Transverse colon (tissue), 4 donors: Measurements from ENCODE around the gene DOK7. TPM values are rescaled to one million over a fixed set of nuclear protein-coding genes. Genes with fewer than 3 reads are reported as not detected.

Source experiments
- DNase-seq: peaks from one replicate; pipeline ENCODE4 v3.0.0-alpha.2; 2019
- H3K27ac ChIP-seq, 4 donors: fragments of 200-600 bp; sonication (generic); 2 replicates each; pipeline ENCODE4 v1.5.1; 2016 to 2018; ENCODE audit warnings: inconsistent platforms in 4 of 4
- H3K27me3 ChIP-seq: fragments of 200-600 bp; sonication (generic); 2 replicates; pipeline ENCODE4 v1.5.1; 2017; ENCODE audit warnings: inconsistent platforms
- H3K36me3 ChIP-seq, 4 donors: fragments of 200-600 bp; sonication (generic); 2 replicates each; pipeline ENCODE4 v1.5.1; 2017 to 2019; ENCODE audit warnings: inconsistent platforms in 4 of 4
- H3K4me1 ChIP-seq, 4 donors: fragments of 200-600 bp; sonication (generic); 2 replicates each; pipeline ENCODE4 v1.5.1; 2017 to 2020; ENCODE audit warnings: inconsistent platforms in 4 of 4
- H3K4me3 ChIP-seq, 4 donors: fragments of 200-600 bp; sonication (generic); 1 replicate in 1 of 4; 2 replicates in 3 of 4; pipeline versions ENCODE4 v1.5.1 to v1.6.1; 2017 to 2019; ENCODE audit warnings: inconsistent platforms in 4 of 4
- H3K9me3 ChIP-seq, 2 donors: fragments of 200-600 bp; sonication (generic); 2 replicates each; pipeline ENCODE4 v1.5.1; 2017 to 2019; ENCODE audit warnings: inconsistent platforms in 2 of 2
- CTCF ChIP-seq, 5 experiments: fragments of 200-600 bp in 3 of 5; fragments of 450-650 bp in 2 of 5; sonication (generic) in 3 of 5; IDR thresholded peaks; 1 replicate in 2 of 5; 2 replicates in 3 of 5; pipeline ENCODE4 v1.5.1; 2016 to 2017; ENCODE audit warnings: antibody characterized with exemption in 5 of 5, inconsistent platforms in 3 of 5, mild to moderate bottlenecking in 2 of 5, moderate library complexity in 1 of 5
- EP300 ChIP-seq: sonication (generic); formaldehyde crosslinking; IDR thresholded peaks from one replicate; pipeline ENCODE4 v1.6.1; 2017; ENCODE audit warnings: antibody characterized with exemption, low read depth
- POLR2A ChIP-seq: fragments of 450-650 bp; IDR thresholded peaks from one replicate; pipeline ENCODE4 v1.6.1; 2016; ENCODE audit warnings: antibody characterized with exemption, mild to moderate bottlenecking, moderate library complexity
- POLR2AphosphoS5 ChIP-seq, 3 donors: sonication (generic); formaldehyde crosslinking; IDR thresholded peaks; one replicate each; pipeline ENCODE4 v1.6.1; 2016; ENCODE audit warnings: antibody characterized with exemption in 3 of 3
- WGBS, 2 donors: methylation state at CpG; one replicate each; pipeline ENCODE4 v1.1.5; 2018; ENCODE audit warnings: low coverage in 1 of 2; 5-methylcytosine and 5-hydroxymethylcytosine counted together
- in situ Hi-C, 4 donors: fragments of 200-750 bp; cut with MboI; loops; one replicate each; pipeline versions ENCODE4 v1.15.0 to v1.15.1; 2017; ENCODE audit warnings: low sequenced_read_pairs in 3 of 4, low pct_ligation_motif_present in 1 of 4, low pct_unique_long_range_greater_than_20kb in 1 of 4
- intact Hi-C: fragments of 100-400 bp; cut with DNase I; formaldehyde crosslinking; loops from one replicate; pipeline ENCODE4 v1.15.1; 2023; ENCODE audit warnings: low total_unique reads
- total RNA-seq, 4 donors: library from RNA; depleted of rRNA; stranded (reverse); fragments of >200 nt; gene quantifications; one replicate each; pipeline ENCODE4 v1.1.0, GENCODE V29; 2016

DOK7 gene
- total RNA-seq, 4 donors from 2014 or later: 0.27 to 0.95 TPM; not detected in 2

GRCh38 chr4:3484057-3484973, 21.2 kb downstream of the DOK7 start:
- WGBS, 2 donors: 25% methylated on average over 28 of the region's 45 CpGs; no CpG with 5 or more reads in 1 of the 2 donors
- H3K9me3 ChIP-seq: no peaks in the 10 kb centered on the region
- H3K27ac ChIP-seq: no peak overlapping the region
- H3K4me3 ChIP-seq: peak overlapping the region in 2 of 4 donors; percentile 9 to 18
- intact Hi-C loops: no loop called here
- DNase-seq: peak; percentile 44
- H3K27me3 ChIP-seq: peaks cover 85% of the 10 kb centered on the region
- TF ChIP-seq POLR2A: no peak
- TF ChIP-seq EP300: no peak
- no peak for TF ChIP-seq POLR2AphosphoS5 (IDR thresholded peaks at IDR 0.05)
- no peak for TF ChIP-seq CTCF (IDR thresholded peaks at IDR 0.05)
- H3K4me1 ChIP-seq: peaks cover 2 to 35% (median 25%) of the 10 kb centered on the region in 4 donors
- in situ Hi-C loops: no loop called here
- H3K36me3 ChIP-seq: no peaks in the 10 kb centered on the region

GRCh38 chr4:3485011-3485791, 22.1 kb downstream of the DOK7 start:
- peak overlapping the region in 2 of 4 donors; percentile 5 to 18 for H3K4me3 ChIP-seq
- H3K4me1 ChIP-seq: peaks cover 2 to 35% (median 24%) of the 10 kb centered on the region in 4 donors
- H3K9me3 ChIP-seq: no peaks in the 10 kb centered on the region
- H3K36me3 ChIP-seq: no peaks in the 10 kb centered on the region
- WGBS, 2 donors: 14% methylated on average over 22 of the region's 36 CpGs; no CpG with 5 or more reads in 1 of the 2 donors
- DNase-seq: peak; percentile 35
- H3K27me3 ChIP-seq: peaks cover 82% of the 10 kb centered on the region
- in situ Hi-C loops: no loop called here
- TF ChIP-seq POLR2AphosphoS5 (IDR thresholded peaks at IDR 0.05) (no peak), EP300 (no peak), POLR2A (no peak), CTCF (IDR thresholded peaks at IDR 0.05) (no peak)
- intact Hi-C loops: no loop called here
- no peak overlapping the region for H3K27ac ChIP-seq

GRCh38 chr4:3485886-3486540, 22.9 kb downstream of the DOK7 start:
- Histone ChIP-seq H3K4me3 (no peak overlapping the region), H3K36me3 (no peaks in the 10 kb centered on the region), H3K27me3 (peaks cover 77% of the 10 kb centered on the region), H3K9me3 (no peaks in the 10 kb centered on the region), H3K4me1 (peaks cover 2 to 30% (median 23%) of the 10 kb centered on the region in 4 donors), H3K27ac (no peak overlapping the region)
- in situ Hi-C loops (no loop called here), intact Hi-C loops (no loop called here)
- TF ChIP-seq EP300: no peak
- TF ChIP-seq POLR2AphosphoS5 (IDR thresholded peaks at IDR 0.05): no peak
- TF ChIP-seq CTCF (IDR thresholded peaks at IDR 0.05): no peak
- TF ChIP-seq POLR2A: no peak
- no peak for DNase-seq
- 73% methylated on average over 25 of the region's 25 CpGs; no CpG with 5 or more reads in 1 of the 2 donors for WGBS, 2 donors
